Measurements from ENCODE around the gene DCP1A.

DCP1A gene

GRCh38 chr3:53263907-53264306 is 83.4 kb downstream of the DCP1A start:
- Histone ChIP-seq H3K9me2 (replicated peaks; ENCODE audit: insufficient read depth, low read length) (no peaks in the 10 kb centered on the region), H3K4me3 (ENCODE audit: insufficient read depth, low read length, poor library complexity, severe bottlenecking) (no peak overlapping the region), H3K9ac (ENCODE audit: low read length) (no peak overlapping the region), H3K4me2 (ENCODE audit: low read depth, low read length, poor library complexity, severe bottlenecking) (no peak overlapping the region), H2AFZ (ENCODE audit: low read depth, low read length, severe bottlenecking) (no peak overlapping the region), H3K79me2 (ENCODE audit: insufficient read depth, low read length) (no peaks in the 10 kb centered on the region), H3F3A (ENCODE audit: insufficient read depth) (no peaks in the 10 kb centered on the region), H3K27me3 (ENCODE audit: low read length) (no peaks in the 10 kb centered on the region), H3K36me3 (ENCODE audit: low read length) (no peaks in the 10 kb centered on the region), H4K20me1 (ENCODE audit: low read depth, low read length) (no peaks in the 10 kb centered on the region), H3K27ac (ENCODE audit: low read depth, low read length) (no peak overlapping the region), H3K9me3 (ENCODE audit: insufficient read depth, low read length) (no peaks in the 10 kb centered on the region)
- no peak for TF ChIP-seq CTCF (IDR thresholded peaks at IDR 0.05; ENCODE audit: insufficient read depth, low read length, poor library complexity, severe bottlenecking)

- Histone ChIP-seq H3K4me2 (ENCODE audit: low read depth, low read length, poor library complexity, severe bottlenecking) (no peak overlapping the region), H3K4me3 (ENCODE audit: insufficient read depth, low read length, poor library complexity, severe bottlenecking) (no peak overlapping the region), H3K79me2 (ENCODE audit: insufficient read depth, low read length) (no peaks in the 10 kb centered on the region), H3K9ac (ENCODE audit: low read length) (no peak overlapping the region), H4K20me1 (ENCODE audit: low read depth, low read length) (no peaks in the 10 kb centered on the region), H3K36me3 (ENCODE audit: low read length) (no peaks in the 10 kb centered on the region), H3K9me3 (ENCODE audit: insufficient read depth, low read length) (no peaks in the 10 kb centered on the region), H3K9me2 (replicated peaks; ENCODE audit: insufficient read depth, low read length) (no peaks in the 10 kb centered on the region), H3K27me3 (ENCODE audit: low read length) (no peaks in the 10 kb centered on the region), H3K27ac (ENCODE audit: low read depth, low read length) (no peak overlapping the region), H2AFZ (ENCODE audit: low read depth, low read length, severe bottlenecking) (no peak overlapping the region), H3F3A (ENCODE audit: insufficient read depth) (no peaks in the 10 kb centered on the region)
- TF ChIP-seq CTCF (IDR thresholded peaks at IDR 0.05; ENCODE audit: insufficient read depth, low read length, poor library complexity, severe bottlenecking): no peak
- TF ChIP-seq EZH2phosphoT487 (conservative IDR thresholded peaks at IDR 0.05; ENCODE audit: low read length): no peak
Measured at GRCh38 chr3:53261712-53262111, 85.6 kb downstream of the DCP1A start.

GRCh38 chr3:53260286-53260785 is 87.0 kb downstream of the DCP1A start:
- Histone ChIP-seq H2AFZ (ENCODE audit: low read depth, low read length, severe bottlenecking) (no peak overlapping the region), H3K4me2 (ENCODE audit: low read depth, low read length, poor library complexity, severe bottlenecking) (no peak overlapping the region)

More at GRCh38 chr3:53260286-53260785, 87.0 kb downstream of the DCP1A start:
- H3K9me3 ChIP-seq (ENCODE audit: insufficient read depth, low read length): no peaks in the 10 kb centered on the region
- no peaks in the 10 kb centered on the region for H3K27me3 ChIP-seq (ENCODE audit: low read length)
- H4K20me1 ChIP-seq (ENCODE audit: low read depth, low read length): no peaks in the 10 kb centered on the region
- no peaks in the 10 kb centered on the region for H3K9me2 ChIP-seq (replicated peaks; ENCODE audit: insufficient read depth, low read length)
- TF ChIP-seq CTCF (IDR thresholded peaks at IDR 0.05; ENCODE audit: insufficient read depth, low read length, poor library complexity, severe bottlenecking) (no peak), EZH2phosphoT487 (conservative IDR thresholded peaks at IDR 0.05; ENCODE audit: low read length) (no peak)
- no peak overlapping the region for H3K27ac ChIP-seq (ENCODE audit: low read depth, low read length)
- H3K36me3 ChIP-seq (ENCODE audit: low read length): no peaks in the 10 kb centered on the region
- no peak overlapping the region for H3K4me3 ChIP-seq (ENCODE audit: insufficient read depth, low read length, poor library complexity, severe bottlenecking)
- H3F3A ChIP-seq (ENCODE audit: insufficient read depth): no peaks in the 10 kb centered on the region
- H3K9ac ChIP-seq (ENCODE audit: low read length): no peak overlapping the region
- peaks cover 3% of the 10 kb centered on the region for H3K79me2 ChIP-seq (ENCODE audit: insufficient read depth, low read length)
